Liver (tissue), 9 donors: Measurements from ENCODE around the gene AGER. TPM values are rescaled to one million over a fixed set of nuclear protein-coding genes. Genes with fewer than 3 reads are reported as not detected.

Experiments used
- DNase-seq: peaks from one replicate; pipeline ENCODE4 v3.0.0-alpha.2; 2017; ENCODE audit warnings: low spot score
- H3K27ac ChIP-seq, 2 donors: one replicate each; pipeline ENCODE4 v1.7.0; 2013; ENCODE audit warnings: inconsistent platforms in 2 of 2, low read length in 2 of 2, control low read depth in 1 of 2, low read depth in 1 of 2, mild to moderate bottlenecking in 1 of 2
- H3K27me3 ChIP-seq, 4 donors: one replicate each; pipeline versions ENCODE4 v1.6.1 to v1.7.0; 2013; ENCODE audit warnings: low read length in 3 of 4, inconsistent platforms in 1 of 4, mild to moderate bottlenecking in 1 of 4, moderate library complexity in 1 of 4; ENCODE audit not compliant: control insufficient read depth in 4 of 4, insufficient read depth in 4 of 4
- H3K36me3 ChIP-seq, 4 donors: one replicate each; pipeline versions ENCODE4 v1.6.1 to v1.7.0; 2013; ENCODE audit warnings: low read length in 3 of 4, mild to moderate bottlenecking in 3 of 4, low read depth in 1 of 4, moderate library complexity in 1 of 4; ENCODE audit not compliant: control insufficient read depth in 4 of 4, insufficient read depth in 3 of 4
- H3K4me1 ChIP-seq, 4 donors: one replicate each; pipeline versions ENCODE4 v1.6.1 to v1.7.0; 2013; ENCODE audit warnings: low read length in 3 of 4, mild to moderate bottlenecking in 3 of 4, moderate library complexity in 1 of 4; ENCODE audit not compliant: control insufficient read depth in 4 of 4, insufficient read depth in 4 of 4
- H3K4me3 ChIP-seq, 3 donors: one replicate each; pipeline versions ENCODE4 v1.6.1 to v1.7.0; 2013; ENCODE audit warnings: low read length in 3 of 3, control low read depth in 1 of 3, low read depth in 1 of 3, mild to moderate bottlenecking in 1 of 3
- H3K9ac ChIP-seq, 2 donors: one replicate each; pipeline ENCODE4 v1.7.0; 2013; ENCODE audit warnings: low read length in 2 of 2, mild to moderate bottlenecking in 2 of 2, moderate library complexity in 2 of 2, control low read depth in 1 of 2, low read depth in 1 of 2
- H3K9me3 ChIP-seq, 4 donors: one replicate each; pipeline versions ENCODE4 v1.6.1 to v1.7.0; 2013; ENCODE audit warnings: low read length in 3 of 4; ENCODE audit not compliant: control insufficient read depth in 4 of 4
- ATF3 ChIP-seq: IDR thresholded peaks from 2 replicates; pipeline ENCODE4 v1.6.1; 2016; ENCODE audit warnings: antibody characterized with exemption
- CTCF ChIP-seq: fragments of 150-350 bp; IDR thresholded peaks from 2 replicates; pipeline ENCODE4 v1.5.1; 2017; ENCODE audit warnings: improper control_type of control experiment, low read depth, low read length; ENCODE audit not compliant: missing input control
- EGR1 ChIP-seq, 2 donors: IDR thresholded peaks; 2 replicates each; pipeline ENCODE4 v1.6.1; 2016 to 2018; ENCODE audit warnings: antibody characterized with exemption in 2 of 2, low read depth in 2 of 2
- FOXA1 ChIP-seq: IDR thresholded peaks from 2 replicates; pipeline ENCODE4 v1.6.1; 2016; ENCODE audit warnings: antibody characterized with exemption
- FOXA2 ChIP-seq: IDR thresholded peaks from 2 replicates; pipeline ENCODE4 v1.6.1; 2016; ENCODE audit warnings: antibody characterized with exemption
- GABPA ChIP-seq, 2 donors: IDR thresholded peaks in 1 of 2; conservative IDR thresholded peaks in 1 of 2; 2 replicates each; pipeline ENCODE4 v1.6.1; 2016; ENCODE audit warnings: antibody characterized with exemption in 2 of 2, mild to moderate bottlenecking in 1 of 2, moderate library complexity in 1 of 2
- HNF4A ChIP-seq, 2 donors: conservative IDR thresholded peaks; 2 replicates each; pipeline ENCODE4 v1.6.1; 2016; ENCODE audit warnings: antibody characterized with exemption in 2 of 2, mild to moderate bottlenecking in 2 of 2
- HNF4G ChIP-seq: IDR thresholded peaks from 2 replicates; pipeline ENCODE4 v1.6.1; 2016; ENCODE audit warnings: antibody characterized with exemption
- NR2F2 ChIP-seq: IDR thresholded peaks from 2 replicates; pipeline ENCODE4 v1.6.1; 2016; ENCODE audit warnings: antibody characterized with exemption
- RXRA ChIP-seq, 2 donors: IDR thresholded peaks; 2 replicates each; pipeline ENCODE4 v1.6.1; 2017 to 2018; ENCODE audit warnings: antibody characterized with exemption in 2 of 2, mild to moderate bottlenecking in 1 of 2
- SP1 ChIP-seq: IDR thresholded peaks from 2 replicates; pipeline ENCODE4 v1.6.1; 2018; ENCODE audit warnings: antibody characterized with exemption, mild to moderate bottlenecking
- YY1 ChIP-seq: IDR thresholded peaks from 2 replicates; pipeline ENCODE4 v1.6.1; 2016; ENCODE audit warnings: antibody characterized with exemption, mild to moderate bottlenecking
- ZBTB33 ChIP-seq: IDR thresholded peaks from 2 replicates; pipeline ENCODE4 v1.6.1; 2016; ENCODE audit warnings: antibody characterized with exemption
- WGBS: extraction: QIAGEN DNeasy Blood & Tissue Kit; methylation state at CpG from one replicate; pipeline ENCODE4 v1.1.7; 2013; 5-methylcytosine and 5-hydroxymethylcytosine counted together
- polyA plus RNA-seq, 2 donors: library from polyadenylated mRNA; stranded (reverse) in 1 of 2; unstranded in 1 of 2; fragments of 200-250 nt in 1 of 2; fragments of >200 nt in 1 of 2; fragmentation: Nextera tagmentation in 1 of 2; extraction: Ambion mirVana in 1 of 2; gene quantifications; one replicate each; pipeline versions ENCODE4 v1.2.1 to v1.2.3, GENCODE V29; 2013 to 2015
- total RNA-seq, 2 donors: library from RNA; depleted of rRNA; stranded (reverse); fragments of >200 nt; gene quantifications; one replicate each; pipeline ENCODE4 v1.2.3, GENCODE V29; 2014
- donor health status: healthy.
- donor health status: healthy.
- donor health status: healthy.
- donor health status: healthy.
- donor health status: healthy.

The AGER gene
- total and polyA plus RNA-seq, 4 donors = 0.47 to 0.92 (median 0.83) TPM

GRCh38 chr6:32210191-32210601 lies 26.1 kb upstream of the AGER start:
- DNase-seq = no peak
- TF ChIP-seq YY1 = no peak
- no peak for TF ChIP-seq EGR1 (IDR thresholded peaks at IDR 0.05; ENCODE audit: low read depth in 2 of 2)
- no peak for TF ChIP-seq ATF3
- TF ChIP-seq HNF4G = no peak
- no peak for TF ChIP-seq RXRA (IDR thresholded peaks at IDR 0.05)
- no peak for TF ChIP-seq FOXA2
- TF ChIP-seq CTCF = no peak
- no peak for TF ChIP-seq NR2F2
- no peak for TF ChIP-seq GABPA (IDR thresholded peaks at IDR 0.05 in 1 of 2, conservative IDR thresholded peaks at IDR 0.05 in 1 of 2)
- no peak for TF ChIP-seq FOXA1
- TF ChIP-seq ZBTB33 = no peak
- TF ChIP-seq HNF4A (conservative IDR thresholded peaks at IDR 0.05) = no peak
- Histone ChIP-seq H3K4me1 (no peaks in the 10 kb centered on the region), H3K9me3 (no peaks in the 10 kb centered on the region), H3K27ac (no peak overlapping the region), H3K4me3 (no peak overlapping the region), H3K27me3 (no peaks in the 10 kb centered on the region), H3K36me3 (no peaks in the 10 kb centered on the region), H3K9ac (no peak overlapping the region)
- WGBS = 77% methylated on average over 5 of the region's 5 CpGs

GRCh38 chr6:32208996-32209395 lies 24.9 kb upstream of the AGER start:
- WGBS = 59% methylated on average over 1 of the region's 1 CpG
- Histone ChIP-seq H3K27me3 (no peaks in the 10 kb centered on the region), H3K4me1 (no peaks in the 10 kb centered on the region), H3K27ac (no peak overlapping the region), H3K4me3 (no peak overlapping the region), H3K9me3 (no peaks in the 10 kb centered on the region), H3K9ac (no peak overlapping the region), H3K36me3 (no peaks in the 10 kb centered on the region)
- no peak for DNase-seq
- TF ChIP-seq HNF4A (conservative IDR thresholded peaks at IDR 0.05) (no peak), SP1 (peak; percentile 37), ZBTB33 (no peak), ATF3 (no peak), RXRA (IDR thresholded peaks at IDR 0.05) (peak in 1 of 2 donors; percentile 41)
